Adipocyte (in vitro differentiated cells): ENCODE data around the gene TFDP2.

Experiments
- DNase-seq: peaks from one replicate; pipeline ENCODE4 v3.0.0-alpha.2; 2015; ENCODE audit warnings: low read depth
- H3K27me3 ChIP-seq: replicated peaks from 2 replicates; pipeline ENCODE4 v1.7.0; 2013; ENCODE audit warnings: mild to moderate bottlenecking, low read length, moderate library complexity; ENCODE audit not compliant: control insufficient read depth, insufficient read depth
- H3K36me3 ChIP-seq: 2 replicates; pipeline ENCODE4 v1.7.0; 2013; ENCODE audit warnings: low read length, mild to moderate bottlenecking, moderate library complexity; ENCODE audit not compliant: control insufficient read depth, insufficient read depth, severe bottlenecking
- H3K4me1 ChIP-seq: 2 replicates; pipeline ENCODE4 v1.7.0; 2013; ENCODE audit warnings: mild to moderate bottlenecking, low read length, moderate library complexity; ENCODE audit not compliant: control insufficient read depth, insufficient read depth
- H3K4me3 ChIP-seq: 2 replicates; pipeline ENCODE4 v1.7.0; 2013; ENCODE audit warnings: mild to moderate bottlenecking, low read length, moderate library complexity
- H3K9ac ChIP-seq: 2 replicates; pipeline ENCODE4 v1.7.0; 2013; ENCODE audit warnings: mild to moderate bottlenecking, low read length, moderate library complexity
- H3K9me3 ChIP-seq: 2 replicates; pipeline ENCODE4 v1.7.0; 2013; ENCODE audit warnings: mild to moderate bottlenecking, low read length, moderate library complexity; ENCODE audit not compliant: control insufficient read depth

Gene TFDP2, protein sequence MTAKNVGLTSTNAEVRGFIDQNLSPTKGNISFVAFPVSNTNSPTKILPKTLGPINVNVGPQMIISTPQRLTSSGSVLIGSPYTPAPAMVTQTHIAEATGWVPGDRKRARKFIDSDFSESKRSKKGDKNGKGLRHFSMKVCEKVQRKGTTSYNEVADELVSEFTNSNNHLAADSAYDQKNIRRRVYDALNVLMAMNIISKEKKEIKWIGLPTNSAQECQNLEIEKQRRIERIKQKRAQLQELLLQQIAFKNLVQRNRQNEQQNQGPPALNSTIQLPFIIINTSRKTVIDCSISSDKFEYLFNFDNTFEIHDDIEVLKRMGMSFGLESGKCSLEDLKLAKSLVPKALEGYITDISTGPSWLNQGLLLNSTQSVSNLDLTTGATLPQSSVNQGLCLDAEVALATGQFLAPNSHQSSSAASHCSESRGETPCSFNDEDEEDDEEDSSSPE

GRCh38 chr3:142148792-142149672 lies at the start of gene TFDP2:
TSS of gene TFDP2 (minus strand) at chr3:142149544. CDS start at chr3:142101749, 47,795 bp downstream.
- H3K36me3 ChIP-seq: no peaks in the 10 kb centered on the region
- no peaks in the 10 kb centered on the region for H3K9me3 ChIP-seq
- no peaks in the 10 kb centered on the region for H3K27me3 ChIP-seq
- peak; percentile 98 for DNase-seq
- H3K4me3 ChIP-seq: peak within 1 kb of the TSS; percentile 96
- H3K4me1 ChIP-seq: peaks cover 19% of the 10 kb centered on the region
- H3K9ac ChIP-seq: peak within 1 kb of the TSS; percentile 93

- no peak for DNase-seq
- H3K27me3 ChIP-seq: no peaks in the 10 kb centered on the region
- no peak overlapping the region for H3K9ac ChIP-seq
- no peak overlapping the region for H3K4me3 ChIP-seq
- H3K36me3 ChIP-seq: peaks cover 40% of the 10 kb centered on the region
- H3K9me3 ChIP-seq: no peaks in the 10 kb centered on the region
- H3K4me1 ChIP-seq: no peaks in the 10 kb centered on the region
These were observed 39.5 kb upstream of the TFDP2 start for GRCh38 chr3:142188846-142189245.

DNA sequence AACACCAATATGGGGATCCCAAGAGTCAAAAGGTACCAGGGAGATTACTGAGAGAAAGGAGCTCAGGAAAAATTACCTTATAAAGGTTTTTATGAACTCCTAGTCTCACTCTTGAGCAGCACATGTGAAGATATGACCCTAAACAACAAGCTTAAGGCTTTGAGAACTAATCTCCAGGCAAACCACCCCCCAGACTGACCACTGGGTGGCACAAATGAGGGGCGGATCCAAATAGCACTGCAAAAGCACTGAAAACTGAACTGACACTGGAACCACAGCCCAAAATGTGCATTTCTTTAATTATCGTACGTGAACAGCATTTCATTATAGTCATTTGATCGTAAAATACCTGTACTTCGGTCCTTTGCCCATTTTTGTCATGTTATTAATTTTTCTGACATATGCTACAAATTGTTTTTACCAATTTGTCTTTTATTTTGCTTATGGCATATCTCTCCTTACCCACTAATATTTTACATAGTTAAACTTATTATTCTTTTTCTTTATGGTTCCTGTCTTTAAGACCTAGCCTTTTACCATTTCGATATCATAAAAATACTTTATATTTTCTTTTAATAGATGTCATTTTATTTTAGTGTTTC lies 31.5 kb upstream of the TFDP2 start:
- no peaks in the 10 kb centered on the region for H3K9me3 ChIP-seq
- peaks cover 72% of the 10 kb centered on the region for H3K36me3 ChIP-seq
- H3K4me1 ChIP-seq: peaks cover 7% of the 10 kb centered on the region
- DNase-seq: peak; percentile 62
- no peak overlapping the region for H3K9ac ChIP-seq
- H3K27me3 ChIP-seq: no peaks in the 10 kb centered on the region
- no peak overlapping the region for H3K4me3 ChIP-seq

DNA sequence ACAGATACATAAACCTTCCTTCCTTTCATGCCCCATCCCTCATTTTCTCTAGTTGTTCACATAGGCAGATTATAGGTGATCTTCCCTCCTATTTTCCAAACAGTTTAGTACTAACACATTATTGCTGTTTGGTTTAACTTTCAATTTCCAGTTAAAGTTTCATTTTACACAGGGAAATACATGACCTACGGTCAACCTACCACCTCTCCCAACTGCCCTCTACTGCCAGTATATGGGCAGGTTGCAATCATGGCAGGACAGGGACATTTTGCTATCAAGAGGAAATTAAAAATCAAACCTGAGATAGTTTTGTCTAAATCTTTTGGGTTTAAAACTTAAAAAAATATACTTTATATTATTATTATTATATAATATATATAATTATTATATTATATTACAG lies 26.1 kb upstream of the TFDP2 start:
- no peaks in the 10 kb centered on the region for H3K27me3 ChIP-seq
- H3K4me3 ChIP-seq: no peak overlapping the region
- no peak for DNase-seq
- H3K9me3 ChIP-seq: no peaks in the 10 kb centered on the region
- peaks cover 87% of the 10 kb centered on the region for H3K36me3 ChIP-seq
- H3K9ac ChIP-seq: no peak overlapping the region
- H3K4me1 ChIP-seq: no peaks in the 10 kb centered on the region

- peaks cover 89% of the 10 kb centered on the region for H3K36me3 ChIP-seq
- H3K9me3 ChIP-seq: no peaks in the 10 kb centered on the region
- H3K4me3 ChIP-seq: no peak overlapping the region
- no peak for DNase-seq
- H3K27me3 ChIP-seq: no peaks in the 10 kb centered on the region
- H3K4me1 ChIP-seq: no peaks in the 10 kb centered on the region
- H3K9ac ChIP-seq: no peak overlapping the region
These were observed 25.2 kb upstream of the TFDP2 start for GRCh38 chr3:142174559-142174958.

- no peaks in the 10 kb centered on the region for H3K9me3 ChIP-seq
- H3K27me3 ChIP-seq: no peaks in the 10 kb centered on the region
- no peak for DNase-seq
- no peak overlapping the region for H3K4me3 ChIP-seq
- no peaks in the 10 kb centered on the region for H3K4me1 ChIP-seq
- H3K36me3 ChIP-seq: peaks cover 87% of the 10 kb centered on the region
- H3K9ac ChIP-seq: no peak overlapping the region
These were observed 19.2 kb upstream of the TFDP2 start for GRCh38 chr3:142168514-142168913.

DNA sequence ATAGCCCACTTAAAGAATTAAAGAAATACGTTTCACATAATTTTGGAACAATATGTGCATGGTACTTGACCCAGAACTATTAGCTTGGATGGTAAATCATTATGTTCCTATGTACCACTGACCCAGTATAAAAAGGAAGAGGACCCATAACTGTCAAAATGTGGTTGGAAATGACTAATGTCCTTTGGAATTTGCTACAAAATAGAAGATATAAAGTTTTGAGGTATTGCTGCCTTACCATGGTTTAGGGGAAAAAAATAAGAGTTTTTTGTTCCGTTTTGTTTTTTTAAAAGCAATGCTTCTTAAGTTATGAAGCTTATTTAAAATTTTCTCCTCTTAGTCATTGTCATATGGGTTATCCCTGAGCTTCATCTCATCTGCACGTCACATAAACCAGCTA lies 15.8 kb upstream of the TFDP2 start:
- H3K36me3 ChIP-seq: peaks cover 68% of the 10 kb centered on the region
- H3K9me3 ChIP-seq: no peaks in the 10 kb centered on the region
- no peak overlapping the region for H3K9ac ChIP-seq
- H3K27me3 ChIP-seq: no peaks in the 10 kb centered on the region
- no peaks in the 10 kb centered on the region for H3K4me1 ChIP-seq
- H3K4me3 ChIP-seq: no peak overlapping the region
- DNase-seq: no peak

DNA sequence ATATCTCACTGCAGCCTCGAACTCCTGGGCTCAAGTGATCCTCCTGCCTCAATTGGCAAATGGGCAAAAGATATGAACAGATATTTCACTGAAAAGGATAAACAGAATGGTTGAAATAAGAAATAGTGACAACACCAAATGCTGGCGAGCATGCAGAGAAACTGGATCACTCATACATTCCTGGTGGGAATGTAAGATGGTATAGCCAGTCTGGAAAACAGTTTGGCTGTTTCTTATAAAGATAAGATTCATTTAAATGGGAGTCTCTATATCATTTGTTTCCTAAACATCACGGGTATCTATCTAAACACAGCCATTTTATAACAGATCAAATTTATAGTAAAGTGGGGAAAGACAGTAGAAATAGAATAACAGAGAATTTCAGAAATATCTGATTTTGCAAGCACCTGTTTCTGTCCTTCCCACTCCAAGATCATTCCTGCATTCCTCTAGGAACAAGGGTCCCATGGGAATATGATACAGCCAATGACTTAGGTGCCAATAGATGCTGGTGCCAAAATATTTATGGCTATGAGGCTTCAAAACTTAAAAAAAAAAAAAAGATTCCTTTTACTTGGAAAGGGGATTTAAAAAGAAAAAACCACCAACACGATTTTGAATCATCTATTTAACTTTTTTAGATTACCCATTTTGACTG lies 9.9 kb upstream of the TFDP2 start:
- DNase-seq: no peak
- H3K9ac ChIP-seq: no peak overlapping the region
- no peaks in the 10 kb centered on the region for H3K27me3 ChIP-seq
- no peaks in the 10 kb centered on the region for H3K9me3 ChIP-seq
- no peak overlapping the region for H3K4me3 ChIP-seq
- peaks cover 15% of the 10 kb centered on the region for H3K36me3 ChIP-seq
- H3K4me1 ChIP-seq: no peaks in the 10 kb centered on the region

DNA sequence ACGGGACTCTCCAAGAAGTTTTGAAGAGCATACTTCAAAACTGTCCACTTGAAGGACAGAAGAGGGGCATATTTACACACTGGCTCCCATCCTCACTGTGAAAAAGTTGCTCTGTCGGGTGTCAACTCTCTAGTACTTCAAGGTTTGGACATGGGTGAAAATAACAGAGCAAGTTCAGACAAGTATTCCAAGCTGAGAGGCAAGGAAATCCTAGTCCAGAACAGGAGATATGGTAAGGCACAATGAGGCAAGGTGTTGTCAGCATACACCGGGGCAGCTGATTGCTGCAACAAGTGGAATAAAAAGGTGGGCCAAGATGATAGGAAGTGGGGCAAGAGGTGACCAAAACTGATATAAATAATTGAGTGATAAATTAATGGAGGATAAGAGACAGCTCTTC lies 4.8 kb upstream of the TFDP2 start:
- H3K4me1 ChIP-seq: no peaks in the 10 kb centered on the region

GRCh38 chr3:142152384-142152783 lies 3.0 kb upstream of the TFDP2 start:
- H3K9me3 ChIP-seq: no peaks in the 10 kb centered on the region
- no peaks in the 10 kb centered on the region for H3K27me3 ChIP-seq
- peaks cover 11% of the 10 kb centered on the region for H3K4me1 ChIP-seq
- H3K36me3 ChIP-seq: no peaks in the 10 kb centered on the region
- H3K4me3 ChIP-seq: no peak overlapping the region
- H3K9ac ChIP-seq: no peak overlapping the region
- DNase-seq: no peak

More for the DNA sequence above, 4.8 kb upstream of the TFDP2 start:
- H3K27me3 ChIP-seq: no peaks in the 10 kb centered on the region
- no peaks in the 10 kb centered on the region for H3K9me3 ChIP-seq
- no peak overlapping the region for H3K4me3 ChIP-seq
- H3K36me3 ChIP-seq: no peaks in the 10 kb centered on the region
- no peak overlapping the region for H3K9ac ChIP-seq
- no peak for DNase-seq
